GM08714 (cell line): ENCODE measurements around the gene EDARADD.

Source experiments
- H3K4me3 ChIP-seq: fragments of 200-500 bp; sonication (Bioruptor generic); 2 replicates; pipeline ENCODE4 v1.5.1; 2014; ENCODE audit warnings: mild to moderate bottlenecking, low read length, inconsistent platforms
- ZNF274 ChIP-seq: IDR thresholded peaks from 2 replicates; pipeline ENCODE4 v1.6.1; 2012; ENCODE audit warnings: mild to moderate bottlenecking, low read depth, low read length

The EDARADD gene

GRCh38 chr1:236520445-236521005, 126.4 kb downstream of the EDARADD start:
- H3K4me3 ChIP-seq: no peak overlapping the region
- TF ChIP-seq ZNF274: no peak

- no peak for TF ChIP-seq ZNF274
- peak overlapping the region; percentile 74; the same call in 1 of the 2 replicates for H3K4me3 ChIP-seq
Measured at GRCh38 chr1:236522937-236523703, 129.0 kb downstream of the EDARADD start.

GRCh38 chr1:236523704-236524141, 129.6 kb downstream of the EDARADD start, which contains the start of gene LGALS8:
LGALS8 (plus strand) TSS chr1:236523982; CDS start chr1:236526071, 2,089 bp downstream.
- peak within 1 kb of the TSS; percentile 74 for H3K4me3 ChIP-seq
- TF ChIP-seq ZNF274: no peak

GRCh38 chr1:236524142-236524894, 130.2 kb downstream of the EDARADD start:
- H3K4me3 ChIP-seq: peak overlapping the region; percentile 74
- TF ChIP-seq ZNF274: no peak

- H3K4me3 ChIP-seq: peak overlapping the region; percentile 74
- no peak for TF ChIP-seq ZNF274
Measured at GRCh38 chr1:236524895-236525184, 130.8 kb downstream of the EDARADD start.

GRCh38 chr1:236526079-236526478, 132.0 kb downstream of the EDARADD start:
- H3K4me3 ChIP-seq: no peak overlapping the region
- no peak for TF ChIP-seq ZNF274

GRCh38 chr1:236530286-236530685, 136.2 kb downstream of the EDARADD start:
- TF ChIP-seq ZNF274: no peak
- no peak overlapping the region for H3K4me3 ChIP-seq

- H3K4me3 ChIP-seq: no peak overlapping the region
Measured at GRCh38 chr1:236530959-236531358, 136.9 kb downstream of the EDARADD start.

GRCh38 chr1:236532850-236533249, 138.8 kb downstream of the EDARADD start:
- H3K4me3 ChIP-seq: no peak overlapping the region
- no peak for TF ChIP-seq ZNF274

More at GRCh38 chr1:236530959-236531358, 136.9 kb downstream of the EDARADD start:
- no peak for TF ChIP-seq ZNF274

- TF ChIP-seq ZNF274: no peak
Measured at GRCh38 chr1:236534151-236534651, 140.1 kb downstream of the EDARADD start.

More at GRCh38 chr1:236534151-236534651, 140.1 kb downstream of the EDARADD start:
- H3K4me3 ChIP-seq: no peak overlapping the region
